Thoracic aorta (tissue), 2 donors: ENCODE measurements around the gene CHTF18. TPM values are rescaled to one million over a fixed set of nuclear protein-coding genes. Genes with fewer than 3 reads are reported as not detected.

ENCODE experiments used
- ATAC-seq: fragments of 150-250 bp; one replicate; pipeline ENCODE4 v1.8.0; 2017; ENCODE audit warnings: low read depth; ENCODE audit not compliant: insufficient number of reproducible peaks, low FRiP score
- DNase-seq: peaks from one replicate; pipeline ENCODE4 v3.0.0-alpha.2; 2020; ENCODE audit warnings: low spot score
- H3K27ac ChIP-seq, 2 donors: fragments of 200-600 bp; sonication (generic); 1 replicate in 1 of 2; 2 replicates in 1 of 2; pipeline ENCODE4 v1.5.1; 2016; ENCODE audit warnings: mild to moderate bottlenecking in 2 of 2, moderate library complexity in 2 of 2
- H3K27me3 ChIP-seq: fragments of 200-600 bp; sonication (generic); replicated peaks from 2 replicates; pipeline ENCODE4 v1.6.0; 2016; ENCODE audit warnings: mild to moderate bottlenecking; ENCODE audit not compliant: insufficient read depth
- H3K36me3 ChIP-seq: fragments of 200-600 bp; sonication (generic); one replicate; pipeline ENCODE4 v1.5.1; 2016
- H3K4me1 ChIP-seq, 2 donors: fragments of 200-600 bp; sonication (generic); 1 replicate in 1 of 2; 2 replicates in 1 of 2; pipeline versions ENCODE4 v1.5.1 to v1.6.0; 2016; ENCODE audit warnings: low read depth in 2 of 2, mild to moderate bottlenecking in 1 of 2; ENCODE audit not compliant: control insufficient read depth in 1 of 2
- H3K4me3 ChIP-seq: fragments of 200-600 bp; sonication (generic); 2 replicates; pipeline ENCODE4 v1.5.1; 2016; ENCODE audit warnings: mild to moderate bottlenecking
- H3K9me3 ChIP-seq: fragments of 200-600 bp; sonication (generic); 2 replicates; pipeline ENCODE4 v1.5.1; 2016
- total RNA-seq, 2 donors: library from RNA; depleted of rRNA; stranded (reverse); fragments of >200 nt; gene quantifications; one replicate each; pipeline versions ENCODE4 v1.1.0 to v1.2.3, GENCODE V29; 2016
- TF ChIP-seq, protein P1 (sequence below): fragments of 200-600 bp; sonication (generic); IDR thresholded peaks from one replicate; pipeline ENCODE4 v1.5.1; 2019; ENCODE audit warnings: antibody characterized with exemption

CHTF18 gene
- total RNA-seq, 2 donors from 2014 or later = 10.2 to 15.4 TPM

DNA sequence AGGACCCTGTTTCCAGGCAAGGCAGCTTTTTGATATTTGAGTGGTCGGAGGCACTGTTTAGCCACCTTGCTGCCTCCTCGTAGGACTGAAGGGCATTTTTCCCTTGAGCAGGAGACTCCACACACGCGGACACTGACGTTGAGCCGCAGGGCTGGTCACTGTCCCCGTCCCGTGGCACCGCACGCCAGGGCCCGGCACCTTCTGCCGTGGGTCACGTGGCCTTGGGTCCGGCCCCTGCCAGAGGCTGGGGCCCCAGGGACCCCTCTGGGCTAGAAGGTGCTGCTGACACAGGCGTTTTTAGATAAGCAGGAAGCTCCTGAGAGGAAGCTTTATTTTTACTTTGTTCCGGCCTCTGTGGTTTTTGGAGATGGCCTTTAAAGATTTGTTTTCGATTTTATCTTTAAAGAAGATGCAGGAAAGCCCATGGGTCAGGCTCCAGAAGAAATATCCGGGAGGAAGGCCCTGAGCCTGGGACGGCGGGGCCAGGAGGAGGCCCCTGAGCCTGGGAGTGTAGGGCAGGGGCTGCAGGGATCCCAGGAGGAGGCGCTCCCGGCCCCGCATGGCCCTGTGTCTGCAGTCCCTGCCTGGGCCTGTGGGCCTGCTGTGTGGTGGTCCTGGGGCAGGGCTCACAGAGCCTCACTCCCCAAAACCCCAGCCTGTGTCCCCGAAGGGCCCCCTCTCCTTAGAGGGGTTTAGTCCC, 42.6 kb downstream of the CHTF18 start:
- Histone ChIP-seq H3K4me3 (no peak overlapping the region), H3K36me3 (no peaks in the 10 kb centered on the region), H3K27me3 (no peaks in the 10 kb centered on the region), H3K9me3 (peaks cover 5% of the 10 kb centered on the region), H3K4me1 (no peaks in the 10 kb centered on the region), H3K27ac (no peak overlapping the region)
- TF ChIP-seq, protein P1, sequence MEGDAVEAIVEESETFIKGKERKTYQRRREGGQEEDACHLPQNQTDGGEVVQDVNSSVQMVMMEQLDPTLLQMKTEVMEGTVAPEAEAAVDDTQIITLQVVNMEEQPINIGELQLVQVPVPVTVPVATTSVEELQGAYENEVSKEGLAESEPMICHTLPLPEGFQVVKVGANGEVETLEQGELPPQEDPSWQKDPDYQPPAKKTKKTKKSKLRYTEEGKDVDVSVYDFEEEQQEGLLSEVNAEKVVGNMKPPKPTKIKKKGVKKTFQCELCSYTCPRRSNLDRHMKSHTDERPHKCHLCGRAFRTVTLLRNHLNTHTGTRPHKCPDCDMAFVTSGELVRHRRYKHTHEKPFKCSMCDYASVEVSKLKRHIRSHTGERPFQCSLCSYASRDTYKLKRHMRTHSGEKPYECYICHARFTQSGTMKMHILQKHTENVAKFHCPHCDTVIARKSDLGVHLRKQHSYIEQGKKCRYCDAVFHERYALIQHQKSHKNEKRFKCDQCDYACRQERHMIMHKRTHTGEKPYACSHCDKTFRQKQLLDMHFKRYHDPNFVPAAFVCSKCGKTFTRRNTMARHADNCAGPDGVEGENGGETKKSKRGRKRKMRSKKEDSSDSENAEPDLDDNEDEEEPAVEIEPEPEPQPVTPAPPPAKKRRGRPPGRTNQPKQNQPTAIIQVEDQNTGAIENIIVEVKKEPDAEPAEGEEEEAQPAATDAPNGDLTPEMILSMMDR = no peak
- ATAC-seq (no peak), DNase-seq (no peak)

DNA sequence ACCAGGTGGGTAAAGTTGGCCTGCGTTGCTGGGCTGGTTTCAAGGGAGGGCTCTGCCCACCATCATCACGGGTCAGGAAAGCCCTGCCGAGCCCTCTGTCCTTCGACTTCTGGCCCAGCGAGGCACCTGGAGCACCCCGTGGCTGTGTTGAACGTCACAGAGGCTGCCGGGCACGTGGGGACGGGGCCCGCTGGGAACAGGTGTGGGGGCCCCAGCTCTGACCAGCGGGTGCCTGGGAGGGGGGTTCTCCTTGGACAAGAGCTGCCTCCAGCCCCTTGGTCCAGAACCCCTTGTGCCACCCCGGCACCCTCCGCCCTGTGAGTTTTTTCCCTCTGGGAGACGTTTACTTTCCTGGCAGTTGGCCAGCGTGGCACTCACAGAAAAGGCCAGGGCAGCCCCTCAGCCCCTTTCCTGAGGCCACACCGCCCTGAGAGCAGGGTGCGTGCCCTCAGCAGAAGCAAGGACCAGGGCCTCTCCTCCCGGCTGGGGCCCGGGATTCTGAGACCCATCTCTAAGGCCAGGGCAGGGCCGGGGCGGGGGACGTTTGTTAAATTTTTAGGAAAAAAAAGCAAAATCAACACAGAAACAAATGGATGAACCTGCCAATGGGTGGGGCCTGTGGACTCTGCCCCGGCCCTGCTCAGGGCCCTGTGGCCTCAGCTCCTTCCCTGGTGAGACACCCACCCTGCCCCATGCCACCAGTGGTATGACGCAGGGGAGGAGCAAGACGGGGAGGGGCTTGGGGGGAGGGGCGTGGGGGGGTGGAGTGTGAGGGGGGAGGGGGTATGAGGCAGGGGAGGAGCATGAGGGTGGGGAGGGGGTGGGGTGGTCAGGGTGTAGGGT, 43.4 kb downstream of the CHTF18 start:
- TF ChIP-seq, protein P1 = no peak
- Histone ChIP-seq H3K9me3 (peaks cover 12% of the 10 kb centered on the region), H3K36me3 (no peaks in the 10 kb centered on the region), H3K27me3 (no peaks in the 10 kb centered on the region), H3K4me1 (no peaks in the 10 kb centered on the region), H3K27ac (no peak overlapping the region), H3K4me3 (no peak overlapping the region)
- DNase-seq (no peak), ATAC-seq (no peak)

DNA sequence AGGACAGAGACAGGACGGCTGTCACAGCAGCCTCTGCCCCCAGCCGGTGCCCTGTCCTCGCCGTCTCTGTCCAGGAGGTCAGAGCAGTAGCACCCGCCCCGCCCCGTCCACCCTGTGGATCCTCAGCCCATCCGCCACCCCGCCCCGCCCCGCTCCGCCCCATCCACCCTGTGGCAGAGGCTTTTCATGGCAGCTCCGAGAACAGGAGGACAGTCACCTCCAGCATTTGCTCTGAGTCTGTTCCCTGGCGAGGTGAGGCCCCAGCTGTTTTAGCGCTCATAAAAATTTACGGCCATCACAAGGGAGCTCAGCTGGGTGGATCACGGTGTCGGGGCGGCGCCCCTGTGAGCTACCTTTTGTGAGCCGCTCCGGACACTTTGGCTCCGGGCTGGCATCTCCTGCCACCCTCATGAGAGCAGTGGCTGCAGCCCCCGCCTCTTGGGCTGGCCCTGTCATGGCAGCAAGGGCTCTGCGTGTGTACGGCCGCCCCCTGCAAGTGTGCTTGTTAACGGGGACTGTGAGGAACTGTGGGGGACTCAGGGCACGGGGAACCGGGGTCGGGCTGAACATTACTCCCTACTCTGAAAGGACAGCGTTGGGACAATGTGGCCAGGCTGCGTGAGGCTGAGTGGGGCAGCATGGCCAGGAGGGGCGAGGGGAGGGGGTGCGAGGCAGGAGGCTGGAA, 44.4 kb downstream of the CHTF18 start:
- no peaks in the 10 kb centered on the region for H3K4me1 ChIP-seq
- H3K27ac ChIP-seq = no peak overlapping the region
- H3K27me3 ChIP-seq = no peaks in the 10 kb centered on the region
- H3K9me3 ChIP-seq = peaks cover 16% of the 10 kb centered on the region
- TF ChIP-seq, protein P1 = no peak
- H3K4me3 ChIP-seq = no peak overlapping the region
- H3K36me3 ChIP-seq = no peaks in the 10 kb centered on the region
- DNase-seq (no peak), ATAC-seq (no peak)

DNA sequence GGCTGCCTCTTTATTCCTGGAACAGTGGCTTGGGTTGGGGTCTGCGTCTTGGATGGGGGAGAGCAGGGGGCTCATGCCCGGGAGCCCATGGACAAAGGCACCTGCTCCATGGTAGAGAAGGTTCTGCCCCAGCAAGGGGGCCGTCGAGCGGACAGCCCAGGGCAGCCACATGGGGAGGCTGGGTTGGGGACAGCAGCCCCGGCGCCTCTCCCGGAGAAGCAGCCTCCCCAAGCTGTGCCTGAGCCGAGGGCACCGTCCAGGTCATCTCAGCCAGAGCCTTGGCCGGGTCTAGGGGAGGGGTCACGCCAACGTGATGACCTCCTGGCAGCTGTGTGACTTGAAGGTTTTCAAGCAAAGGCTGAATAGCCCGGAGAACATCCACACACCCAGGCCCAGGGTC, 45.0 kb downstream of the CHTF18 start:
- DNase-seq (no peak), ATAC-seq (no peak)
- no peaks in the 10 kb centered on the region for H3K36me3 ChIP-seq
- H3K27me3 ChIP-seq = no peaks in the 10 kb centered on the region
- TF ChIP-seq, protein P1 = no peak
- peaks cover 16% of the 10 kb centered on the region for H3K9me3 ChIP-seq
- H3K27ac ChIP-seq = no peak overlapping the region
- H3K4me3 ChIP-seq = no peak overlapping the region
- no peaks in the 10 kb centered on the region for H3K4me1 ChIP-seq

DNA sequence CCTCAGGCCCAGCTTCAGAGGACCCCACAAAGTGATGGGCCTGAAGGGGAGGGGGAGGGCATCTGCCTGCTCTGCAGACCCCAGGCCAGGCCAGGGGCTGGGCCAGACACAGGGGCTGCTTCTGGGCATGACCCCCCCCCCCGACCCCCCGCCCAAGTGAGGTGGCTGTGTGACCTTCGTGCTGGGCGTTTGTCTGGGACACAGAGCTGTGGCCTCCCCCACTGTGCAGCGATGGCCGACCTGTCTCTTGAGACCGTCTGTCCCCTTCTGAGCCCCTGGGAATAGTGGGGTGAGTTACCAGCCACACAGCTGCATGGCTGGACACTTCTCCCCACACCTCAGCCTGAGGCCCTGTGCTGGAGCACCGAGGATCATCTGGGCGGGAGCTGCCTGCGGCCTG, 47.0 kb downstream of the CHTF18 start:
- TF ChIP-seq, protein P1 = no peak
- H3K36me3 ChIP-seq = no peaks in the 10 kb centered on the region
- ATAC-seq (no peak), DNase-seq (no peak)
- H3K27me3 ChIP-seq = no peaks in the 10 kb centered on the region
- H3K4me3 ChIP-seq = no peak overlapping the region
- no peak overlapping the region for H3K27ac ChIP-seq
- no peaks in the 10 kb centered on the region for H3K4me1 ChIP-seq
- peaks cover 16% of the 10 kb centered on the region for H3K9me3 ChIP-seq
